PC-3 (cell line): ENCODE data around the gene PNLDC1. TPM values are rescaled to one million over a fixed set of nuclear protein-coding genes. Genes with fewer than 3 reads are reported as not detected.

Source experiments
- ATAC-seq: fragments of 200-7000 bp; cut with Tn5 transposase; 2 replicates; pipeline ENCODE4 v1.9.1; 2020; ENCODE audit warnings: mild to moderate bottlenecking, moderate library complexity
- BruUV-seq: library from RNA; stranded (reverse); fragments of 400-500 nt; replicated peaks from 2 replicates; lab custom pipeline; 2021; lab: Mats Ljungman, UMichigan
- CTCF ChIA-PET: fragments of 300-600 bp; sonication (Branson Sonifier 250); formaldehyde crosslinking; loops from one replicate; lab custom pipeline; 2022; ENCODE audit warnings: antibody characterized with exemption; lab: Charles Lee
- POLR2A ChIA-PET: fragments of 300-600 bp; sonication (Branson Sonifier 250); formaldehyde crosslinking; loops from one replicate; lab custom pipeline; 2022; ENCODE audit warnings: antibody characterized with exemption; ENCODE audit not compliant: unreplicated experiment; lab: Charles Lee
- DNase-seq: peaks from one replicate; pipeline ENCODE4 v3.0.0-alpha.2; 2015
- H2AFZ ChIP-seq: fragments of 300-600 bp; sonication (generic); 2 replicates; pipeline ENCODE4 v1.6.0; 2016; ENCODE audit warnings: antibody characterized with exemption, low read length
- H3F3A ChIP-seq: fragments of 300-600 bp; sonication (generic); one replicate; pipeline ENCODE4 v1.6.0; 2017; ENCODE audit warnings: antibody characterized with exemption, low read length, control low read depth, mild to moderate bottlenecking; ENCODE audit not compliant: unreplicated experiment
- H3K27ac ChIP-seq: fragments of 300-600 bp; sonication (generic); 2 replicates; pipeline ENCODE4 v1.5.1; 2016; ENCODE audit warnings: mild to moderate bottlenecking, low read length
- H3K27me3 ChIP-seq: fragments of 300-600 bp; sonication (generic); 2 replicates; pipeline ENCODE4 v1.6.1; 2016; ENCODE audit warnings: low read length, mixed read lengths
- H3K36me3 ChIP-seq: fragments of 300-600 bp; sonication (generic); 2 replicates; pipeline ENCODE4 v1.6.1; 2016; ENCODE audit warnings: low read depth, mixed run types, low read length, mixed read lengths
- H3K4me1 ChIP-seq: fragments of 300-600 bp; sonication (generic); 2 replicates; pipeline ENCODE4 v1.5.1; 2016; ENCODE audit warnings: low read length; ENCODE audit not compliant: insufficient read depth
- H3K4me2 ChIP-seq: fragments of 300-600 bp; sonication (generic); 2 replicates; pipeline ENCODE4 v1.6.0; 2016; ENCODE audit warnings: low read length
- H3K4me3 ChIP-seq: fragments of 300-600 bp; sonication (generic); 2 replicates; pipeline ENCODE4 v1.5.1; 2016; ENCODE audit warnings: mild to moderate bottlenecking, low read length, mixed read lengths
- H3K79me2 ChIP-seq: fragments of 300-600 bp; sonication (generic); 2 replicates; pipeline ENCODE4 v1.6.1; 2017; ENCODE audit warnings: low read length, mixed read lengths
- H3K9ac ChIP-seq: fragments of 300-600 bp; sonication (generic); 2 replicates; pipeline ENCODE4 v1.6.0; 2016; ENCODE audit warnings: mild to moderate bottlenecking, low read length
- H3K9me2 ChIP-seq: fragments of 300-600 bp; sonication (generic); replicated peaks from 2 replicates; pipeline ENCODE4 v1.6.1; 2016; ENCODE audit warnings: mixed run types, low read length, mixed read lengths
- H3K9me3 ChIP-seq: fragments of 300-600 bp; sonication (generic); 2 replicates; pipeline ENCODE4 v1.6.1; 2016; ENCODE audit warnings: low read length, mixed read lengths
- H4K20me1 ChIP-seq: fragments of 300-600 bp; sonication (generic); 2 replicates; pipeline ENCODE4 v1.6.1; 2016; ENCODE audit warnings: low read length, mixed read lengths
- EZH2 ChIP-seq: fragments of 300-600 bp; sonication (generic); IDR thresholded peaks from one replicate; pipeline ENCODE4 v1.6.1; 2017; ENCODE audit warnings: antibody characterized with exemption, mild to moderate bottlenecking, low read length; ENCODE audit not compliant: unreplicated experiment
- EZH2phosphoT487 ChIP-seq: fragments of 300-600 bp; sonication (generic); IDR thresholded peaks from 2 replicates; pipeline ENCODE4 v1.6.1; 2018; ENCODE audit warnings: mild to moderate bottlenecking, antibody characterized with exemption, low read length, borderline replicate concordance
- intact Hi-C: fragments of 100-400 bp; cut with micrococcal nuclease; formaldehyde crosslinking; loops from 2 replicates; pipeline ENCODE4 v1.9.0; 2023
- total RNA-seq: library from RNA; depleted of rRNA; stranded (reverse); fragments of >200 nt; gene quantifications from 2 replicates; pipeline ENCODE4 v1.2.3, GENCODE V29; 2014
- TF ChIP-seq, protein P1 (sequence below): fragments of 300-600 bp; sonication (generic); conservative IDR thresholded peaks from 2 replicates; pipeline ENCODE4 v1.5.1; 2017; ENCODE audit warnings: antibody characterized with exemption, low read depth, mild to moderate bottlenecking, low read length

Gene PNLDC1
- total RNA-seq, 1 experiment from 2014 or later, result not detected

DNA sequence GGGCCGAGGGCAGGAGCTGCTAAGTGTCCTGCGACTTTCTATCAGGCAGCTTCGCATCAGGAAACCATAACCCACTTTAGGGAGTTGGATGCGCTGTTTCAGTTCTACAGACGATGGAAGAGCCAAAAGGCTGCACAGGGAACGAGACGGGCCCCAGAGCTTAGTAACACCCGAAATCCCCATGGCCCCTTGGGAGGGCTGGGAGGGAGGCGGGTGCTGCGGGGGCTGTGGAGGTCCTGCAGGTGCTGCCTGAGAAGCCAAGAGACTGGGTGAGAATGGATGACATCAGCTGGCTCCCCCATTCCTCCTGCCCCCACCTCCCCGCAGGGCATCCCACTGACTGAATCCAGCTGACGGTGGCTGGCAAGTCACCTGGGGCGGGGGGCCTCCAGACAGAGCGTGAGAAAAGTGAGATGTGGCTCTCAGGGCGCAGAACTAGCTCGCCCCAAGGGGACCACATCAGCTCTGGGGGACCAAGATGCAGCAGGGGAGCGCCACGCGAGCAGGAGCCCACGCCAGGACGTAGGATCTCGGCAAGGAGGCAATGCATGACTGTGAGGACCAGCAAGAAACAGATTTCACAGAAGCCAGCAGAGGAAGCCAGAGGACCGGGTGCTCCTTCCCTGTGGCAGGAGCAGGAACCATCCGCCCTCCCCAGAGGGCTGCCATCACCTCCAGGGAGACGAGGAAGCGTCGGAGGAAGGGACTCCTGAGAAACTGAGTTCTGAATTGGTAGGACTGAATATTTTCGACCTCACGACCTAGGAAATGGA is 36.8 kb downstream of the PNLDC1 start:
- Histone ChIP-seq H3K9me2 (no peaks in the 10 kb centered on the region), H3K36me3 (no peaks in the 10 kb centered on the region), H3F3A (no peaks in the 10 kb centered on the region), H3K9me3 (no peaks in the 10 kb centered on the region), H3K27ac (no peak overlapping the region), H4K20me1 (no peaks in the 10 kb centered on the region), H3K4me2 (no peak overlapping the region), H3K79me2 (no peaks in the 10 kb centered on the region), H3K9ac (no peak overlapping the region), H3K4me3 (no peak overlapping the region), H3K27me3 (no peaks in the 10 kb centered on the region), H3K4me1 (no peaks in the 10 kb centered on the region), H2AFZ (no peak overlapping the region)
- intact Hi-C loops, result no loop called here
- DNase-seq, result no peak
- ChIA-PET CTCF (no interaction called here), POLR2A (no interaction called here)
- no TSS peak for BruUV-seq
- no peak for TF ChIP-seq EZH2
- no peak for TF ChIP-seq EZH2phosphoT487
- TF ChIP-seq, protein P1, sequence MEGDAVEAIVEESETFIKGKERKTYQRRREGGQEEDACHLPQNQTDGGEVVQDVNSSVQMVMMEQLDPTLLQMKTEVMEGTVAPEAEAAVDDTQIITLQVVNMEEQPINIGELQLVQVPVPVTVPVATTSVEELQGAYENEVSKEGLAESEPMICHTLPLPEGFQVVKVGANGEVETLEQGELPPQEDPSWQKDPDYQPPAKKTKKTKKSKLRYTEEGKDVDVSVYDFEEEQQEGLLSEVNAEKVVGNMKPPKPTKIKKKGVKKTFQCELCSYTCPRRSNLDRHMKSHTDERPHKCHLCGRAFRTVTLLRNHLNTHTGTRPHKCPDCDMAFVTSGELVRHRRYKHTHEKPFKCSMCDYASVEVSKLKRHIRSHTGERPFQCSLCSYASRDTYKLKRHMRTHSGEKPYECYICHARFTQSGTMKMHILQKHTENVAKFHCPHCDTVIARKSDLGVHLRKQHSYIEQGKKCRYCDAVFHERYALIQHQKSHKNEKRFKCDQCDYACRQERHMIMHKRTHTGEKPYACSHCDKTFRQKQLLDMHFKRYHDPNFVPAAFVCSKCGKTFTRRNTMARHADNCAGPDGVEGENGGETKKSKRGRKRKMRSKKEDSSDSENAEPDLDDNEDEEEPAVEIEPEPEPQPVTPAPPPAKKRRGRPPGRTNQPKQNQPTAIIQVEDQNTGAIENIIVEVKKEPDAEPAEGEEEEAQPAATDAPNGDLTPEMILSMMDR, result no peak
- ATAC-seq, result no peak

DNA sequence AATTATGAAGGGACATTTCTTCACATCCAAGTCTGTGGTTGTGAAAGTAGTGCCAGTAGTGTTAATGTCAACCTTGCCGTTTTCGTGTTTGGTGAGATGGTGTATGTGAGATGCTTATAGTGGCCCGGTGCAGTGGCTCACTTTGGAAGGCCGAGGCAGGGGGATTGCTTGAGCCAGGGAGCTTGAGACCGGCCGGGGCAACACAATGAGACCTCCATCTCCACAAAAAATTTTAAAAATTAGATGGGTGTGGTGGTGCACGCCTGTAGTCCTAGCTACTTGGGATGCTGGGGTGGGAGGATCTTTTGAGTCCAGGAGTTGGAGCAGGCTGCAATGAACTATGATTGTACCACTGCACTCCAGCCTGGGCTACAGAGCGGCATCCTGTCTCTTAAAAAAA is 37.4 kb downstream of the PNLDC1 start:
- no peaks in the 10 kb centered on the region for H3K36me3 ChIP-seq
- H3K9ac ChIP-seq, result no peak overlapping the region
- no peaks in the 10 kb centered on the region for H3F3A ChIP-seq
- H2AFZ ChIP-seq, result no peak overlapping the region
- no peaks in the 10 kb centered on the region for H3K4me1 ChIP-seq
- ATAC-seq (no peak), DNase-seq (no peak)
- H3K4me2 ChIP-seq, result no peak overlapping the region
- no peak overlapping the region for H3K4me3 ChIP-seq
- ChIA-PET CTCF (no interaction called here), POLR2A (no interaction called here)
- H3K79me2 ChIP-seq, result no peaks in the 10 kb centered on the region
- no peak for TF ChIP-seq EZH2
- TF ChIP-seq EZH2phosphoT487, result no peak
- H4K20me1 ChIP-seq, result no peaks in the 10 kb centered on the region
- no peaks in the 10 kb centered on the region for H3K9me2 ChIP-seq
- no peaks in the 10 kb centered on the region for H3K9me3 ChIP-seq
- H3K27me3 ChIP-seq, result no peaks in the 10 kb centered on the region
- intact Hi-C loops, result no loop called here
- no peak overlapping the region for H3K27ac ChIP-seq
- no TSS peak for BruUV-seq

DNA sequence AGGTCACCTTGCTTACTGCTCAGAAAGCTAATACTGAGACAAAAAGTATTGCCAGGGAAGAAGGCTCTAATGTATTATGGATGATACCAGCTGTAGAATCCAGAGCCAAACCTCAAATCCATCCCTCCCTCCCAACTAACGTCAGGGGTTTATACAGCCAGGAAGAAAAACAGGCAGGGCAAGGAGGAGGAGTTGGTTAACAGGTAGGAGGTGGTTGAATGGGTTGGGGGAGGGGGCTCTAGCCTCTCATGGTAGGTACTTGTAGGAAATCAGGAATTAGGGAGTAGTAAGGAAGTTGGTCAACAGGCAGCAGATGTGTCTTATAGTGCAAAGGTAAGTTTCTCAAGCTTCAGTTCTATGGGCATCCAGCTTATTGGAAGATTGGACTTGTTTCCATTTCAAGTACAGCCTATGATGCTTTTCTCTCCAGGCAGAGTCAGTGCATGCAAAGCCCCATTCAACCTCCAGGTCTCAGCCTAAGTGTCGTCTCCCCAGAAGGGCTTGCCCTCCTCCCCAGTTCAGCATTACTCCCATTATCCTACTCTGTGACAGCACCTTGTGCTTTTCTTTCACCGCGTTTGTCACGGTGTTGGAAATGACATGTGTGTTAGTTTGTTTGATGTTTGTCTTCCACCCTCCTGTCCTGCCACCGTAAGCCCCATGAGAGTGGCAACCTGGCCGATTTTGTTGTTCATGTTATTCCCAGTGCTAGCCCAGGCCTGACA is 38.1 kb downstream of the PNLDC1 start:
- no peaks in the 10 kb centered on the region for H3K9me2 ChIP-seq
- intact Hi-C loops, result no loop called here
- H3K4me2 ChIP-seq, result no peak overlapping the region
- no peak for ATAC-seq
- DNase-seq, result no peak
- H3K9ac ChIP-seq, result no peak overlapping the region
- no TSS peak for BruUV-seq
- H3K4me1 ChIP-seq, result no peaks in the 10 kb centered on the region
- CTCF ChIA-PET, result no interaction called here
- POLR2A ChIA-PET, result no interaction called here
- H3K27me3 ChIP-seq, result no peaks in the 10 kb centered on the region
- H2AFZ ChIP-seq, result no peak overlapping the region
- H3F3A ChIP-seq, result no peaks in the 10 kb centered on the region
- no peaks in the 10 kb centered on the region for H3K79me2 ChIP-seq
- TF ChIP-seq, protein P1, result no peak
- TF ChIP-seq EZH2phosphoT487 (no peak), EZH2 (no peak)
- H3K9me3 ChIP-seq, result no peaks in the 10 kb centered on the region
- no peak overlapping the region for H3K4me3 ChIP-seq
- H3K27ac ChIP-seq, result no peak overlapping the region
- H4K20me1 ChIP-seq, result no peaks in the 10 kb centered on the region
- no peaks in the 10 kb centered on the region for H3K36me3 ChIP-seq
